Endothelial cell (in vitro differentiated cells): Measurements from ENCODE around the gene MAN1A2. TPM values are rescaled to one million over a fixed set of nuclear protein-coding genes. Genes with fewer than 3 reads are reported as not detected.

Source experiments
- DNase-seq: peaks from one replicate; pipeline ENCODE4 v3.0.0; 2021; ENCODE audit warnings: low spot score
- H3K27ac Mint-ChIP-seq: one replicate; pipeline ENCODE4 v1.8.0; 2021; ENCODE audit warnings: mixed read lengths, inconsistent platforms; ENCODE audit not compliant: unreplicated experiment
- H3K27me3 Mint-ChIP-seq: one replicate; pipeline ENCODE4 v1.8.0; 2021; ENCODE audit warnings: mild to moderate bottlenecking, moderate library complexity, mixed read lengths, inconsistent platforms; ENCODE audit not compliant: unreplicated experiment
- H3K36me3 Mint-ChIP-seq: one replicate; pipeline ENCODE4 v1.8.0; 2021; ENCODE audit warnings: mild to moderate bottlenecking, low read depth, mixed read lengths, inconsistent platforms; ENCODE audit not compliant: unreplicated experiment
- H3K4me1 Mint-ChIP-seq: one replicate; pipeline ENCODE4 v1.8.0; 2021; ENCODE audit warnings: mild to moderate bottlenecking, mixed read lengths, inconsistent platforms; ENCODE audit not compliant: unreplicated experiment
- H3K4me3 Mint-ChIP-seq: one replicate; pipeline ENCODE4 v1.8.0; 2021; ENCODE audit warnings: mild to moderate bottlenecking, mixed read lengths, inconsistent platforms; ENCODE audit not compliant: unreplicated experiment
- H3K9me3 Mint-ChIP-seq: one replicate; pipeline ENCODE4 v1.8.0; 2021; ENCODE audit warnings: mixed read lengths, inconsistent platforms; ENCODE audit not compliant: unreplicated experiment
- CTCF ChIP-seq: fragments of 200-600 bp; sonication (generic); IDR thresholded peaks from one replicate; pipeline ENCODE4 v1.5.0; 2021; ENCODE audit warnings: antibody characterized with exemption; ENCODE audit not compliant: unreplicated experiment
- total RNA-seq: library from RNA; stranded (reverse); fragmentation: NEBNext Ultra II Directional; extraction: Animal tissue kit (Norgen Biotek cat#: 25700); gene quantifications from one replicate; pipeline ENCODE4 v1.2.1, GENCODE V29; 2021; ENCODE audit not compliant: unreplicated experiment

Gene MAN1A2
- total RNA-seq, 1 donor from 2014 or later = 36.4 TPM

- H3K9me3 Mint-ChIP-seq = no peaks in the 10 kb centered on the region
- H3K27me3 Mint-ChIP-seq = peaks cover 5% of the 10 kb centered on the region
- no peaks in the 10 kb centered on the region for H3K4me1 Mint-ChIP-seq
- TF ChIP-seq CTCF = no peak
- no peak for DNase-seq
- H3K36me3 Mint-ChIP-seq = no peaks in the 10 kb centered on the region
- H3K27ac Mint-ChIP-seq = no peak overlapping the region
- H3K4me3 Mint-ChIP-seq = no peak overlapping the region
These were observed 197.9 kb downstream of the MAN1A2 start for GRCh38 chr1:117565076-117565556.

GRCh38 chr1:117565745-117566455 lies 198.7 kb downstream of the MAN1A2 start:
- TF ChIP-seq CTCF = no peak

DNA sequence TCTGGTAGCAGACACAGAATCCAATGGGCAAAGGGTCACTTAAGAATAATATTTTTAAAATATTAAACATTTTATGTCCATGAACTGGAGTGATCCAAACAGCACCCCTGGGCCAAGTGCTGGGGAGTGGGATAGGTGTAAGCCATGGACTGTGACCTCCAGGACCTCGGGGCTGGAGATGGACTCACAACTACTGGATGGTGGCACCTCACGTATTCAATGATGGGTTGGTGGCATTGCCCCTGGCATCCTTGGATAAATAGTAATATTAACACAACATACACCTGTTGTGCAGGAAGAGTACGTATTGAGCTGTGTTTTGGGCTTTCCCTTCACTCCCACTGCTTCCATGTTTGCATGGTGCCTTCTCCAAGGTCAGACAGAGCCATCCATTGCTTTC lies 199.3 kb downstream of the MAN1A2 start:
- TF ChIP-seq CTCF = no peak
- Mint-ChIP-seq H3K36me3 (no peaks in the 10 kb centered on the region), H3K4me1 (no peaks in the 10 kb centered on the region), H3K27me3 (peaks cover 4% of the 10 kb centered on the region), H3K27ac (no peak overlapping the region), H3K4me3 (no peak overlapping the region), H3K9me3 (no peaks in the 10 kb centered on the region)
- no peak for DNase-seq

More at GRCh38 chr1:117565745-117566455, 198.7 kb downstream of the MAN1A2 start:
- no peak for DNase-seq
- Mint-ChIP-seq H3K27ac (no peak overlapping the region), H3K4me3 (no peak overlapping the region), H3K9me3 (no peaks in the 10 kb centered on the region), H3K36me3 (no peaks in the 10 kb centered on the region), H3K4me1 (no peaks in the 10 kb centered on the region), H3K27me3 (peaks cover 4% of the 10 kb centered on the region)

DNA sequence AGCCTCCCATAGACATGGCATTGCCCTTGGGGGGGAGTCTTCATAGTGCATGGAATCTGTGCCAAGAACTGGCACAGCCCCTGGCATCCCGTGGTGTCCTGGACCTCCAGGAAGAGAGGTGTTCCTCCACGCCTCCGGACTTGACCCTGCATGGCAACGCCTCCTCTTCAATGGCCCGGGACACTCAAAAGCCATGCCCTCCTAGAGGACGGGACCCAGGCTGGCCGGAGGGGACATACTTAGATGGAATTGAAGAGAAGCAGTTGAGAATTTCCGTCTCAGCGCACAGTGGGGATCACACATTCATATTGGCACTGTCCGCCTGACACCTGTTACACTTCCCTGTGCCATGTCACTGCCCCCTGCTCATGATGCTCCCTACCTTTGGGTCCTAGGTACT lies 200.2 kb downstream of the MAN1A2 start:
- TF ChIP-seq CTCF = no peak
- Mint-ChIP-seq H3K9me3 (no peaks in the 10 kb centered on the region), H3K4me3 (no peak overlapping the region), H3K27ac (no peak overlapping the region), H3K36me3 (no peaks in the 10 kb centered on the region), H3K4me1 (no peaks in the 10 kb centered on the region), H3K27me3 (peaks cover 4% of the 10 kb centered on the region)
- DNase-seq = no peak

DNA sequence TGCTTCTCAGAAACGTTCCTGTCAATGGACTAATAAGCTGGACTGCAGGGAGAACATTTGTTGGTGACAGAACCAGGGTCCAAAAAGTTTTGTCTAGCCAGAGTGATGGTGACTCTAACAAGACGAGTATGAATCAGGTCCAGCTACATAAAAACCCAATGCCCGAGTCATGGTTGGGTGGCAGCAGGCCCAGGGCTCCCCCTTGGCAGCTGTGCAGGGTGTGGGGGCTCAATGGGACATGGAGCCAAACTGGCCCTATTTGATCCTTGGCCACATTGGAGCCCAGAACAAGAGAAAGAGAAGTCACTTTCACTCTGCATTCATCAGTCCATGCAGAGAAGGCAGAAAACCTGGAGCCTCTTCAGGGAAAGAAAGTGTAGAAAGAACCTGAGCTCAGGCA lies 200.7 kb downstream of the MAN1A2 start:
- H3K4me3 Mint-ChIP-seq = no peak overlapping the region
- no peaks in the 10 kb centered on the region for H3K36me3 Mint-ChIP-seq
- DNase-seq = no peak
- no peak for TF ChIP-seq CTCF
- no peaks in the 10 kb centered on the region for H3K4me1 Mint-ChIP-seq
- no peak overlapping the region for H3K27ac Mint-ChIP-seq
- H3K27me3 Mint-ChIP-seq = peaks cover 4% of the 10 kb centered on the region
- H3K9me3 Mint-ChIP-seq = no peaks in the 10 kb centered on the region
